Liver (tissue), 9 donors: ENCODE measurements around the gene HSD17B1. TPM values are rescaled to one million over a fixed set of nuclear protein-coding genes. Genes with fewer than 3 reads are reported as not detected.

Source experiments
- DNase-seq: peaks from one replicate; pipeline ENCODE4 v3.0.0-alpha.2; 2017; ENCODE audit warnings: low spot score
- H3K27ac ChIP-seq, 2 donors: one replicate each; pipeline ENCODE4 v1.7.0; 2013; ENCODE audit warnings: inconsistent platforms in 2 of 2, low read length in 2 of 2, control low read depth in 1 of 2, low read depth in 1 of 2, mild to moderate bottlenecking in 1 of 2
- H3K27me3 ChIP-seq, 4 donors: one replicate each; pipeline versions ENCODE4 v1.6.1 to v1.7.0; 2013; ENCODE audit warnings: low read length in 3 of 4, inconsistent platforms in 1 of 4, mild to moderate bottlenecking in 1 of 4, moderate library complexity in 1 of 4; ENCODE audit not compliant: control insufficient read depth in 4 of 4, insufficient read depth in 4 of 4
- H3K36me3 ChIP-seq, 4 donors: one replicate each; pipeline versions ENCODE4 v1.6.1 to v1.7.0; 2013; ENCODE audit warnings: low read length in 3 of 4, mild to moderate bottlenecking in 3 of 4, low read depth in 1 of 4, moderate library complexity in 1 of 4; ENCODE audit not compliant: control insufficient read depth in 4 of 4, insufficient read depth in 3 of 4
- H3K4me1 ChIP-seq, 4 donors: one replicate each; pipeline versions ENCODE4 v1.6.1 to v1.7.0; 2013; ENCODE audit warnings: low read length in 3 of 4, mild to moderate bottlenecking in 3 of 4, moderate library complexity in 1 of 4; ENCODE audit not compliant: control insufficient read depth in 4 of 4, insufficient read depth in 4 of 4
- H3K4me3 ChIP-seq, 3 donors: one replicate each; pipeline versions ENCODE4 v1.6.1 to v1.7.0; 2013; ENCODE audit warnings: low read length in 3 of 3, control low read depth in 1 of 3, low read depth in 1 of 3, mild to moderate bottlenecking in 1 of 3
- H3K9ac ChIP-seq, 2 donors: one replicate each; pipeline ENCODE4 v1.7.0; 2013; ENCODE audit warnings: low read length in 2 of 2, mild to moderate bottlenecking in 2 of 2, moderate library complexity in 2 of 2, control low read depth in 1 of 2, low read depth in 1 of 2
- H3K9me3 ChIP-seq, 4 donors: one replicate each; pipeline versions ENCODE4 v1.6.1 to v1.7.0; 2013; ENCODE audit warnings: low read length in 3 of 4; ENCODE audit not compliant: control insufficient read depth in 4 of 4
- EGR1 ChIP-seq, 2 donors: IDR thresholded peaks; 2 replicates each; pipeline ENCODE4 v1.6.1; 2016 to 2018; ENCODE audit warnings: antibody characterized with exemption in 2 of 2, low read depth in 2 of 2
- FOXA1 ChIP-seq: IDR thresholded peaks from 2 replicates; pipeline ENCODE4 v1.6.1; 2016; ENCODE audit warnings: antibody characterized with exemption
- FOXA2 ChIP-seq: IDR thresholded peaks from 2 replicates; pipeline ENCODE4 v1.6.1; 2016; ENCODE audit warnings: antibody characterized with exemption
- GABPA ChIP-seq, 2 donors: IDR thresholded peaks in 1 of 2; conservative IDR thresholded peaks in 1 of 2; 2 replicates each; pipeline ENCODE4 v1.6.1; 2016; ENCODE audit warnings: antibody characterized with exemption in 2 of 2, mild to moderate bottlenecking in 1 of 2, moderate library complexity in 1 of 2
- HNF4A ChIP-seq, 2 donors: conservative IDR thresholded peaks; 2 replicates each; pipeline ENCODE4 v1.6.1; 2016; ENCODE audit warnings: antibody characterized with exemption in 2 of 2, mild to moderate bottlenecking in 2 of 2
- HNF4G ChIP-seq: IDR thresholded peaks from 2 replicates; pipeline ENCODE4 v1.6.1; 2016; ENCODE audit warnings: antibody characterized with exemption
- NR2F2 ChIP-seq: IDR thresholded peaks from 2 replicates; pipeline ENCODE4 v1.6.1; 2016; ENCODE audit warnings: antibody characterized with exemption
- RAD21 ChIP-seq, 2 donors: IDR thresholded peaks; 2 replicates each; pipeline ENCODE4 v1.6.1; 2016; ENCODE audit warnings: antibody characterized with exemption in 2 of 2, mild to moderate bottlenecking in 2 of 2
- SP1 ChIP-seq: IDR thresholded peaks from 2 replicates; pipeline ENCODE4 v1.6.1; 2018; ENCODE audit warnings: antibody characterized with exemption, mild to moderate bottlenecking
- YY1 ChIP-seq: IDR thresholded peaks from 2 replicates; pipeline ENCODE4 v1.6.1; 2016; ENCODE audit warnings: antibody characterized with exemption, mild to moderate bottlenecking
- WGBS: extraction: QIAGEN DNeasy Blood & Tissue Kit; methylation state at CpG from one replicate; pipeline ENCODE4 v1.1.7; 2013; 5-methylcytosine and 5-hydroxymethylcytosine counted together
- polyA plus RNA-seq, 2 donors: library from polyadenylated mRNA; stranded (reverse) in 1 of 2; unstranded in 1 of 2; fragments of 200-250 nt in 1 of 2; fragments of >200 nt in 1 of 2; fragmentation: Nextera tagmentation in 1 of 2; extraction: Ambion mirVana in 1 of 2; gene quantifications; one replicate each; pipeline versions ENCODE4 v1.2.1 to v1.2.3, GENCODE V29; 2013 to 2015
- total RNA-seq, 2 donors: library from RNA; depleted of rRNA; stranded (reverse); fragments of >200 nt; gene quantifications; one replicate each; pipeline ENCODE4 v1.2.3, GENCODE V29; 2014
- TF ChIP-seq, protein P1 (sequence below): IDR thresholded peaks from 2 replicates; pipeline ENCODE4 v1.6.1; 2016; ENCODE audit warnings: antibody characterized with exemption
- TF ChIP-seq, protein P2 (sequence below): fragments of 150-350 bp; IDR thresholded peaks from 2 replicates; pipeline ENCODE4 v1.5.1; 2017; ENCODE audit warnings: improper control_type of control experiment, low read depth, low read length; ENCODE audit not compliant: missing input control
- TF ChIP-seq, protein P3 (sequence below): IDR thresholded peaks from 2 replicates; pipeline ENCODE4 v1.6.1; 2016; ENCODE audit warnings: antibody characterized with exemption
- TF ChIP-seq, protein P4 (sequence below): IDR thresholded peaks from 2 replicates; pipeline ENCODE4 v1.6.1; 2016; ENCODE audit warnings: antibody characterized with exemption, mild to moderate bottlenecking
- TF ChIP-seq, protein P5 (sequence below): IDR thresholded peaks from 2 replicates; pipeline ENCODE4 v1.6.1; 2016; ENCODE audit warnings: antibody characterized with exemption
- donor health status: healthy.
- donor health status: healthy.
- donor health status: healthy.
- donor health status: healthy.
- donor health status: healthy.

Gene HSD17B1
- total and polyA plus RNA-seq, 4 donors, result 0.67 to 1.8 (median 1.0) TPM

DNA sequence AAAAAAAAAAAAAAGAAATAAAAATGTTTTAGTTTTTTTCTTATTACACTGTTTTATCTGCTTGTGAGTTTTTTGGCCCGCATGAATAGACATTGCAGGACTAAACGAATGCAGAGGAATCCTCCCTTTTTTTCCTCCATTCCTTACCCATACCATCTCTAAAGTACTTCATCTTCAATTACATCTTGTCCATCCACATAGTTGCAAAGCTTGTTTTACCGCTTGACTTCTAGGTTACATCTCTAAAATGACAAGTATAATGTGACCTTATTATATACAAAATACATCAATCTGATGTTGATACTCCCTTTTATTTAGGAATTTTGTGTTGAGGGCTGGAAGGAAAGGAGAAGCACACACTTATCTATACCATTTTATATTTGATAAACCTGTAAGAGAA lies 43.7 kb downstream of the HSD17B1 start:
- Histone ChIP-seq H3K4me3 (no peak overlapping the region), H3K27me3 (no peaks in the 10 kb centered on the region), H3K9ac (no peak overlapping the region), H3K4me1 (no peaks in the 10 kb centered on the region), H3K9me3 (no peaks in the 10 kb centered on the region), H3K27ac (no peak overlapping the region), H3K36me3 (peaks cover 2 to 8% (median 5%) of the 10 kb centered on the region in 4 donors)
- no peak for TF ChIP-seq EGR1 (IDR thresholded peaks at IDR 0.05; ENCODE audit: low read depth in 2 of 2)
- TF ChIP-seq, protein P1, sequence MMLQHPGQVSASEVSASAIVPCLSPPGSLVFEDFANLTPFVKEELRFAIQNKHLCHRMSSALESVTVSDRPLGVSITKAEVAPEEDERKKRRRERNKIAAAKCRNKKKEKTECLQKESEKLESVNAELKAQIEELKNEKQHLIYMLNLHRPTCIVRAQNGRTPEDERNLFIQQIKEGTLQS, result no peak
- no peak for TF ChIP-seq HNF4G
- no peak for TF ChIP-seq SP1
- TF ChIP-seq, protein P2, sequence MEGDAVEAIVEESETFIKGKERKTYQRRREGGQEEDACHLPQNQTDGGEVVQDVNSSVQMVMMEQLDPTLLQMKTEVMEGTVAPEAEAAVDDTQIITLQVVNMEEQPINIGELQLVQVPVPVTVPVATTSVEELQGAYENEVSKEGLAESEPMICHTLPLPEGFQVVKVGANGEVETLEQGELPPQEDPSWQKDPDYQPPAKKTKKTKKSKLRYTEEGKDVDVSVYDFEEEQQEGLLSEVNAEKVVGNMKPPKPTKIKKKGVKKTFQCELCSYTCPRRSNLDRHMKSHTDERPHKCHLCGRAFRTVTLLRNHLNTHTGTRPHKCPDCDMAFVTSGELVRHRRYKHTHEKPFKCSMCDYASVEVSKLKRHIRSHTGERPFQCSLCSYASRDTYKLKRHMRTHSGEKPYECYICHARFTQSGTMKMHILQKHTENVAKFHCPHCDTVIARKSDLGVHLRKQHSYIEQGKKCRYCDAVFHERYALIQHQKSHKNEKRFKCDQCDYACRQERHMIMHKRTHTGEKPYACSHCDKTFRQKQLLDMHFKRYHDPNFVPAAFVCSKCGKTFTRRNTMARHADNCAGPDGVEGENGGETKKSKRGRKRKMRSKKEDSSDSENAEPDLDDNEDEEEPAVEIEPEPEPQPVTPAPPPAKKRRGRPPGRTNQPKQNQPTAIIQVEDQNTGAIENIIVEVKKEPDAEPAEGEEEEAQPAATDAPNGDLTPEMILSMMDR, result no peak
- no peak for TF ChIP-seq FOXA1
- TF ChIP-seq, protein P3, sequence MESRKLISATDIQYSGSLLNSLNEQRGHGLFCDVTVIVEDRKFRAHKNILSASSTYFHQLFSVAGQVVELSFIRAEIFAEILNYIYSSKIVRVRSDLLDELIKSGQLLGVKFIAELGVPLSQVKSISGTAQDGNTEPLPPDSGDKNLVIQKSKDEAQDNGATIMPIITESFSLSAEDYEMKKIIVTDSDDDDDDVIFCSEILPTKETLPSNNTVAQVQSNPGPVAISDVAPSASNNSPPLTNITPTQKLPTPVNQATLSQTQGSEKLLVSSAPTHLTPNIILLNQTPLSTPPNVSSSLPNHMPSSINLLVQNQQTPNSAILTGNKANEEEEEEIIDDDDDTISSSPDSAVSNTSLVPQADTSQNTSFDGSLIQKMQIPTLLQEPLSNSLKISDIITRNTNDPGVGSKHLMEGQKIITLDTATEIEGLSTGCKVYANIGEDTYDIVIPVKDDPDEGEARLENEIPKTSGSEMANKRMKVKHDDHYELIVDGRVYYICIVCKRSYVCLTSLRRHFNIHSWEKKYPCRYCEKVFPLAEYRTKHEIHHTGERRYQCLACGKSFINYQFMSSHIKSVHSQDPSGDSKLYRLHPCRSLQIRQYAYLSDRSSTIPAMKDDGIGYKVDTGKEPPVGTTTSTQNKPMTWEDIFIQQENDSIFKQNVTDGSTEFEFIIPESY, result no peak
- no peak for TF ChIP-seq HNF4A (conservative IDR thresholded peaks at IDR 0.05)
- no peak for DNase-seq
- WGBS, result 95% methylated on average over 3 of the region's 3 CpGs

DNA sequence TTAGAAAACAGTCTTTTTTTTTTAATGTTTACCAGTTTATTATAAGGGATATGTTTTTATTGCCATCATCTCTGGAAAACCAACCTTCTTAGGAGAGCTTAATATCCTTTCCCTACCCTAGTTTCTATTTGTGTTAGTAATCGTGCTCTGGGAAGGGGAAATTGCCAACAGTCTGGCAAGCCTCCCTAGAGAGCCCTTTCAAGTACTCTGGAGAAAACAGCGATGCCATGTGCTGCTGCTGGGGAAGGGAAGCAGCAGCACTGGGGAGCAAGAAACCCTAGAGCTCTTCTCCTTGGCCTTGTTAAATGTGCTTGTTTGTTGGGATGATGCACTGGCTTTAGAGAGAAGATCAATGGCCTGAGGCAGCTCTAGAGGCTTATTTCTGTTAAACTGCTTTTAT lies 46.2 kb downstream of the HSD17B1 start:
- DNase-seq, result no peak
- no peaks in the 10 kb centered on the region for H3K9me3 ChIP-seq
- peaks cover 0 to 3% (median 1%) of the 10 kb centered on the region in 4 donors for H3K36me3 ChIP-seq
- H3K9ac ChIP-seq, result no peak overlapping the region
- H3K27me3 ChIP-seq, result no peaks in the 10 kb centered on the region
- H3K27ac ChIP-seq, result no peak overlapping the region
- no peak overlapping the region for H3K4me3 ChIP-seq
- WGBS, result 52% methylated on average over 2 of the region's 2 CpGs
- no peaks in the 10 kb centered on the region for H3K4me1 ChIP-seq
- TF ChIP-seq EGR1 (IDR thresholded peaks at IDR 0.05; ENCODE audit: low read depth in 2 of 2) (no peak), FOXA1 (no peak), FOXA2 (no peak), YY1 (no peak), NR2F2 (no peak), GABPA (IDR thresholded peaks at IDR 0.05 in 1 of 2, conservative IDR thresholded peaks at IDR 0.05 in 1 of 2) (no peak), SP1 (no peak), RAD21 (IDR thresholded peaks at IDR 0.05) (no peak)
- TF ChIP-seq, protein P4, sequence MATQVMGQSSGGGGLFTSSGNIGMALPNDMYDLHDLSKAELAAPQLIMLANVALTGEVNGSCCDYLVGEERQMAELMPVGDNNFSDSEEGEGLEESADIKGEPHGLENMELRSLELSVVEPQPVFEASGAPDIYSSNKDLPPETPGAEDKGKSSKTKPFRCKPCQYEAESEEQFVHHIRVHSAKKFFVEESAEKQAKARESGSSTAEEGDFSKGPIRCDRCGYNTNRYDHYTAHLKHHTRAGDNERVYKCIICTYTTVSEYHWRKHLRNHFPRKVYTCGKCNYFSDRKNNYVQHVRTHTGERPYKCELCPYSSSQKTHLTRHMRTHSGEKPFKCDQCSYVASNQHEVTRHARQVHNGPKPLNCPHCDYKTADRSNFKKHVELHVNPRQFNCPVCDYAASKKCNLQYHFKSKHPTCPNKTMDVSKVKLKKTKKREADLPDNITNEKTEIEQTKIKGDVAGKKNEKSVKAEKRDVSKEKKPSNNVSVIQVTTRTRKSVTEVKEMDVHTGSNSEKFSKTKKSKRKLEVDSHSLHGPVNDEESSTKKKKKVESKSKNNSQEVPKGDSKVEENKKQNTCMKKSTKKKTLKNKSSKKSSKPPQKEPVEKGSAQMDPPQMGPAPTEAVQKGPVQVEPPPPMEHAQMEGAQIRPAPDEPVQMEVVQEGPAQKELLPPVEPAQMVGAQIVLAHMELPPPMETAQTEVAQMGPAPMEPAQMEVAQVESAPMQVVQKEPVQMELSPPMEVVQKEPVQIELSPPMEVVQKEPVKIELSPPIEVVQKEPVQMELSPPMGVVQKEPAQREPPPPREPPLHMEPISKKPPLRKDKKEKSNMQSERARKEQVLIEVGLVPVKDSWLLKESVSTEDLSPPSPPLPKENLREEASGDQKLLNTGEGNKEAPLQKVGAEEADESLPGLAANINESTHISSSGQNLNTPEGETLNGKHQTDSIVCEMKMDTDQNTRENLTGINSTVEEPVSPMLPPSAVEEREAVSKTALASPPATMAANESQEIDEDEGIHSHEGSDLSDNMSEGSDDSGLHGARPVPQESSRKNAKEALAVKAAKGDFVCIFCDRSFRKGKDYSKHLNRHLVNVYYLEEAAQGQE, result no peak
- TF ChIP-seq, protein P2, result no peak
- TF ChIP-seq, protein P1, result no peak
- TF ChIP-seq, protein P5, sequence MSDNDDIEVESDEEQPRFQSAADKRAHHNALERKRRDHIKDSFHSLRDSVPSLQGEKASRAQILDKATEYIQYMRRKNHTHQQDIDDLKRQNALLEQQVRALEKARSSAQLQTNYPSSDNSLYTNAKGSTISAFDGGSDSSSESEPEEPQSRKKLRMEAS, result no peak
